Keratinocyte (primary cell): ENCODE results near the gene RAI14. TPM values are rescaled to one million over a fixed set of nuclear protein-coding genes. Genes with fewer than 3 reads are reported as not detected.

Source experiments
- DNase-seq: peaks from one replicate; pipeline ENCODE4 v3.0.0-alpha.2; 2011; ENCODE audit warnings: low read depth, missing footprints, low spot score
- FAIRE-seq: peaks from 2 replicates; lab custom pipeline; 2011; peaks lifted over from hg19 to GRCh38; lab: Jason Lieb, UNC
- H2AFZ ChIP-seq: 2 replicates; pipeline ENCODE4 v1.6.0; 2012; ENCODE audit warnings: low read length, control low read depth, inconsistent platforms; ENCODE audit not compliant: control insufficient read depth
- H3K27ac ChIP-seq: 2 replicates; pipeline ENCODE4 v1.5.1; 2011; ENCODE audit warnings: low read length; ENCODE audit not compliant: control insufficient read depth, insufficient read depth
- H3K27me3 ChIP-seq: 3 replicates; pipeline ENCODE4 v1.6.0; 2011; ENCODE audit warnings: low read length; ENCODE audit not compliant: control insufficient read depth, insufficient read depth; ENCODE audit errors: extremely low read depth
- H3K36me3 ChIP-seq, 2 experiments: 2 replicates in 1 of 2; 3 replicates in 1 of 2; pipeline ENCODE4 v1.5.1; 2011; ENCODE audit warnings: low read length in 2 of 2, mild to moderate bottlenecking in 1 of 2; ENCODE audit not compliant: control insufficient read depth in 2 of 2, insufficient read depth in 2 of 2; ENCODE audit errors: extremely low read depth in 1 of 2
- H3K4me1 ChIP-seq: 3 replicates; pipeline ENCODE4 v1.5.1; 2011; ENCODE audit warnings: low read length; ENCODE audit not compliant: control insufficient read depth, insufficient read depth; ENCODE audit errors: extremely low read depth
- H3K4me2 ChIP-seq: 3 replicates; pipeline ENCODE4 v1.6.0; 2011; ENCODE audit warnings: low read depth, low read length; ENCODE audit not compliant: control insufficient read depth, insufficient read depth; ENCODE audit errors: extremely low read depth
- H3K4me3 ChIP-seq, 3 experiments: fragments of 200-600 bp in 1 of 3; sonication (generic) in 1 of 3; 2 replicates in 2 of 3; 3 replicates in 1 of 3; pipeline ENCODE4 v1.5.1; 2011 to 2016; ENCODE audit warnings: low read length in 3 of 3, mild to moderate bottlenecking in 3 of 3, control low read depth in 2 of 3, inconsistent platforms in 1 of 3, low read depth in 1 of 3, mixed read lengths in 1 of 3, mixed run types in 1 of 3, moderate library complexity in 1 of 3; ENCODE audit not compliant: control insufficient read depth in 2 of 3, insufficient read depth in 2 of 3; ENCODE audit errors: extremely low read depth in 1 of 3
- H3K79me2 ChIP-seq: 2 replicates; pipeline ENCODE4 v1.6.0; 2012; ENCODE audit warnings: low read length; ENCODE audit not compliant: control insufficient read depth, insufficient read depth
- H3K9ac ChIP-seq: 3 replicates; pipeline ENCODE4 v1.6.0; 2011; ENCODE audit warnings: low read length; ENCODE audit not compliant: control insufficient read depth, insufficient read depth; ENCODE audit errors: extremely low read depth
- H3K9me1 ChIP-seq: 3 replicates; pipeline ENCODE4 v1.6.0; 2011; ENCODE audit warnings: low read length; ENCODE audit not compliant: control insufficient read depth, insufficient read depth; ENCODE audit errors: extremely low read depth
- H3K9me3 ChIP-seq: 2 replicates; pipeline ENCODE4 v1.5.1; 2012; ENCODE audit warnings: low read depth, low read length; ENCODE audit not compliant: control insufficient read depth
- H4K20me1 ChIP-seq: 3 replicates; pipeline ENCODE4 v1.6.0; 2011; ENCODE audit warnings: low read length; ENCODE audit not compliant: control insufficient read depth, insufficient read depth; ENCODE audit errors: extremely low read depth
- CTCF ChIP-seq, 3 experiments: IDR thresholded peaks in 1 of 3; conservative IDR thresholded peaks in 1 of 3; optimal IDR thresholded peaks in 1 of 3; 2 replicates in 2 of 3; 3 replicates in 1 of 3; pipeline versions ENCODE3 to v1.5.1; 2011; ENCODE audit warnings: low read length in 3 of 3, mild to moderate bottlenecking in 3 of 3, moderate library complexity in 2 of 3, control low read depth in 1 of 3, inconsistent platforms in 1 of 3; ENCODE audit not compliant: insufficient read depth in 2 of 3; ENCODE audit errors: extremely low read depth in 1 of 3
- EZH2 ChIP-seq: IDR thresholded peaks from one replicate; pipeline ENCODE4 v1.6.1; 2012; ENCODE audit warnings: inconsistent platforms, mild to moderate bottlenecking, low read length, moderate library complexity
- dilution Hi-C: fragments of 300-500 bp; cut with MboI; formaldehyde crosslinking; loops from one replicate; pipeline ENCODE4 v1.7.0; 2020; ENCODE audit warnings: low sequenced_read_pairs; ENCODE audit not compliant: extremely low pct_ligation_motif_present
- polyA plus RNA-seq, 5 experiments: library from polyadenylated mRNA; depleted of rRNA in 3 of 5; stranded (reverse) in 3 of 5; stranded (forward) in 1 of 5; unstranded in 1 of 5; fragments of >200 nt; gene quantifications; 1 replicate in 1 of 5; 2 replicates in 3 of 5; 3 replicates in 1 of 5; pipeline versions ENCODE4 v1.2.1 to v1.2.3, GENCODE V29; 2011 to 2012; ENCODE audit warnings: missing spikeins in 2 of 5, low read depth in 1 of 5, low replicate concordance in 1 of 5

The RAI14 gene
- polyA plus RNA-seq, 1 donor (not counting 4 experiments of a cell fraction or from before 2014, with no cell fraction given): 31.4 TPM

- Histone ChIP-seq H3K4me3 (no peak overlapping the region), H2AFZ (no peak overlapping the region), H3K9ac (no peak overlapping the region), H3K9me1 (no peaks in the 10 kb centered on the region), H4K20me1 (no peaks in the 10 kb centered on the region), H3K36me3 (no peaks in the 10 kb centered on the region), H3K27ac (no peak overlapping the region), H3K9me3 (no peaks in the 10 kb centered on the region), H3K4me1 (no peaks in the 10 kb centered on the region), H3K79me2 (no peaks in the 10 kb centered on the region), H3K27me3 (no peaks in the 10 kb centered on the region), H3K4me2 (no peak overlapping the region)
- TF ChIP-seq CTCF (optimal IDR thresholded peaks at IDR 0.05 in 1 of 3, IDR thresholded peaks at IDR 0.05 in 1 of 3, conservative IDR thresholded peaks at IDR 0.05 in 1 of 3; ENCODE audit: extremely low read depth in 1 of 3, insufficient read depth in 2 of 3, low read length in 3 of 3): no peak
- no peak for TF ChIP-seq EZH2
- dilution Hi-C loops: no loop called here
- no peak for DNase-seq
- no peak for FAIRE-seq
These were observed 39.5 kb upstream of the RAI14 start for GRCh38 chr5:34616651-34617050.

- no peak overlapping the region for H3K9ac ChIP-seq
- no peak for TF ChIP-seq EZH2
- H3K9me3 ChIP-seq: no peaks in the 10 kb centered on the region
- no peaks in the 10 kb centered on the region for H3K9me1 ChIP-seq
- DNase-seq (no peak), FAIRE-seq (no peak)
- no peak overlapping the region for H3K4me2 ChIP-seq
- no peak overlapping the region for H3K27ac ChIP-seq
- H2AFZ ChIP-seq: no peak overlapping the region
- no peaks in the 10 kb centered on the region for H3K36me3 ChIP-seq
- H3K79me2 ChIP-seq: no peaks in the 10 kb centered on the region
- H3K27me3 ChIP-seq: no peaks in the 10 kb centered on the region
- H3K4me1 ChIP-seq: no peaks in the 10 kb centered on the region
- no peaks in the 10 kb centered on the region for H4K20me1 ChIP-seq
- dilution Hi-C loops: no loop called here
- no peak overlapping the region for H3K4me3 ChIP-seq
These were observed 37.6 kb upstream of the RAI14 start for GRCh38 chr5:34618371-34619065.

GRCh38 chr5:34620185-34620584 is 35.9 kb upstream of the RAI14 start:
- Histone ChIP-seq H3K9ac (no peak overlapping the region), H2AFZ (no peak overlapping the region), H3K9me3 (no peaks in the 10 kb centered on the region), H3K4me2 (no peak overlapping the region), H4K20me1 (no peaks in the 10 kb centered on the region), H3K9me1 (no peaks in the 10 kb centered on the region), H3K27ac (no peak overlapping the region), H3K79me2 (no peaks in the 10 kb centered on the region), H3K36me3 (no peaks in the 10 kb centered on the region), H3K4me3 (no peak overlapping the region), H3K4me1 (no peaks in the 10 kb centered on the region), H3K27me3 (no peaks in the 10 kb centered on the region)
- FAIRE-seq (no peak), DNase-seq (no peak)
- dilution Hi-C loops: no loop called here
- TF ChIP-seq EZH2 (no peak), CTCF (optimal IDR thresholded peaks at IDR 0.05 in 1 of 3, IDR thresholded peaks at IDR 0.05 in 1 of 3, conservative IDR thresholded peaks at IDR 0.05 in 1 of 3; ENCODE audit: extremely low read depth in 1 of 3, insufficient read depth in 2 of 3, low read length in 3 of 3) (no peak)
